COLO829 (cell line): ENCODE measurements around the gene RMND5A.

Source experiments
- DNase-seq: peaks from one replicate; pipeline ENCODE4 v3.0.0; 2012; ENCODE audit warnings: low spot score

RMND5A gene

GRCh38 chr2:86765310-86765695, 45.2 kb downstream of the RMND5A start:
- DNase-seq, result no peak

GRCh38 chr2:86768189-86768949, 48.3 kb downstream of the RMND5A start:
- no peak for DNase-seq

- no peak for DNase-seq
These were observed 49.7 kb downstream of the RMND5A start for GRCh38 chr2:86769838-86770237.

- DNase-seq, result no peak
These were observed 50.8 kb downstream of the RMND5A start for GRCh38 chr2:86770816-86771301.

GRCh38 chr2:86772611-86773010, 52.5 kb downstream of the RMND5A start:
- no peak for DNase-seq

- DNase-seq, result no peak
These were observed 54.8 kb downstream of the RMND5A start for GRCh38 chr2:86774862-86775261.

- no peak for DNase-seq
These were observed 55.2 kb downstream of the RMND5A start for GRCh38 chr2:86775338-86775737.

- no peak for DNase-seq
These were observed 56.4 kb downstream of the RMND5A start for GRCh38 chr2:86776532-86776931.

- DNase-seq, result no peak
These were observed 58.9 kb downstream of the RMND5A start for GRCh38 chr2:86778957-86779356.

GRCh38 chr2:86779971-86780370, 59.9 kb downstream of the RMND5A start:
- DNase-seq, result no peak

GRCh38 chr2:86781363-86781762, 61.3 kb downstream of the RMND5A start:
- DNase-seq, result no peak

GRCh38 chr2:86782748-86783147, 62.7 kb downstream of the RMND5A start:
- DNase-seq, result no peak

GRCh38 chr2:86783615-86784339, 63.7 kb downstream of the RMND5A start:
- DNase-seq, result no peak

GRCh38 chr2:86785456-86785855, 65.4 kb downstream of the RMND5A start:
- DNase-seq, result no peak

- DNase-seq, result no peak
These were observed 66.0 kb downstream of the RMND5A start for GRCh38 chr2:86786001-86786536.

GRCh38 chr2:86787736-86788135, 67.6 kb downstream of the RMND5A start:
- no peak for DNase-seq

- no peak for DNase-seq
These were observed 68.1 kb downstream of the RMND5A start for GRCh38 chr2:86788165-86788564.

- no peak for DNase-seq
These were observed 69.0 kb downstream of the RMND5A start for GRCh38 chr2:86788881-86789686.

- no peak for DNase-seq
These were observed 69.6 kb downstream of the RMND5A start for GRCh38 chr2:86789687-86790133.

- no peak for DNase-seq
These were observed 70.1 kb downstream of the RMND5A start for GRCh38 chr2:86790134-86790675.

- DNase-seq, result no peak
These were observed 70.8 kb downstream of the RMND5A start, which contains the start of gene CD8A for GRCh38 chr2:86790676-86791572. Gene CD8A (minus strand): TSS chr2:86790913. CDS start chr2:86790825, 88 bp downstream.
